ENCODE data around the gene UGT2B15.

- no peak for TF ChIP-seq CTCF (IDR thresholded peaks at IDR 0.05)
- no peak for TF ChIP-seq POLR2A (IDR thresholded peaks at IDR 0.05)
These were observed 14.5 kb downstream of the UGT2B15 start for GRCh38 chr4:68655764-68656444.

Data from breast epithelium (tissue), 3 donors.